Activated naive CD4-positive, alpha-beta T cell treated with anti-CD3 and anti-CD28 coated beads for 36 hours (primary cell): ENCODE data around the gene AKR1C1. TPM values are rescaled to one million over a fixed set of nuclear protein-coding genes. Genes with fewer than 3 reads are reported as not detected.
"Not testable (repeated sequence)": the region's sequence is repeated elsewhere in the genome, so short reads cannot be mapped to it uniquely, and the experiment has no call there.

ENCODE experiments used
- CTCF ChIA-PET: fragments of 350-600 bp; sonication (Branson Sonifier 250); formaldehyde crosslinking; loops from one replicate; lab custom pipeline; 2021; ENCODE audit warnings: antibody characterized with exemption; lab: Charles Lee
- DNase-seq: peaks from one replicate; pipeline ENCODE4 v3.0.0-alpha.2; 2020
- H3K27ac Mint-ChIP-seq: one replicate; pipeline ENCODE4 v1.8.0; 2021; ENCODE audit warnings: mild to moderate bottlenecking, mixed read lengths
- H3K27me3 Mint-ChIP-seq: one replicate; pipeline ENCODE4 v1.8.0; 2021; ENCODE audit warnings: low read depth, mixed read lengths
- H3K36me3 Mint-ChIP-seq: one replicate; pipeline ENCODE4 v1.8.0; 2021; ENCODE audit warnings: low read depth, mixed read lengths
- H3K4me1 Mint-ChIP-seq: one replicate; pipeline ENCODE4 v1.8.0; 2021; ENCODE audit warnings: low read depth, mixed read lengths
- H3K4me3 Mint-ChIP-seq: one replicate; pipeline ENCODE4 v1.8.0; 2021; ENCODE audit warnings: mild to moderate bottlenecking, moderate library complexity, mixed read lengths
- H3K9me3 Mint-ChIP-seq: one replicate; pipeline ENCODE4 v1.8.0; 2021; ENCODE audit warnings: mixed read lengths
- intact Hi-C: fragments of 100-400 bp; cut with micrococcal nuclease; formaldehyde crosslinking; loops from one replicate; pipeline ENCODE4 v1.15.1; 2023
- total RNA-seq, 2 experiments: library from RNA; stranded (reverse); gene quantifications; one replicate each; pipeline ENCODE4 v1.2.3, GENCODE V29; 2021

AKR1C1 gene
- total RNA-seq, 2 experiments from 2014 or later, result 0.41 to 1.1 TPM

DNA sequence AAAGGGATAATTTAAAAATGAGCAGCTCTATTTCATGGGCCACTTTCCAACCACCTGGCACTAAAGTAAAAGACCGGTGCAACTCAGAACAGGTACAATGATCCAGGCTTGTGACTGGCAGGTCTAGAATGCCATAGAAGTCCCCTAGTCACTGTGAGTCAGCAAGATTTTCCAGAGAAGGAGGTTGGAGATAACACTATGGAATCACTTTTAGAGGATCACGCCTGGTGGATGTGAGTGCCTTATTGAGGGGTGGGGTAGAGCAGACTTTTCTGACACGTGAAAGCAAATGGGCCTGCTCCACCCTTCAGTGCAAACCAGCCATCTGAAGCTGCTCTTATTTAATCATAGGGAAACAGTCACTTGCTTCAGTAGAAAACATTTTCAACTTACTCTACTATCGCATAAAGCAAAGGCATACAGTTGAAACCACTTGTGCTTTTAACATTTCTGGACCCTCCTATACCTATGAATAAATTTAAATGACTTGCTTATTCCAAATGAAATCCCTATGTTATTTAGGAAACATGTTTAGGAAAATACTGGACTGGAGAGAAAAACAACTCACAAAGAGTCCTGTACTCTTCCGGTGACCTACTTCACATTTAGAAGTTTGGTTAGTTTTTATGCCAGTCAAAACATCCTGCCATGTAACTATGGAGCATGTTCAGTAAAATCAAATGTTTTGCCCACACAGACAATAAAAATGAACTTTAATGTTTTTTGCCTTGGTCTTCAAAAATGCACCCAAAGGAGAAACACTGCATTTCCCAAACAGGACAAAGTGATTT is 21.5 kb upstream of the AKR1C1 start:
- CTCF ChIA-PET, result no interaction called here
- Mint-ChIP-seq H3K4me1 (no peaks in the 10 kb centered on the region), H3K27ac (no peak overlapping the region), H3K4me3 (no peak overlapping the region), H3K36me3 (no peaks in the 10 kb centered on the region), H3K9me3 (no peaks in the 10 kb centered on the region), H3K27me3 (no peaks in the 10 kb centered on the region)
- intact Hi-C loops, result no loop called here
- no peak for DNase-seq

GRCh38 chr10:4942931-4943330 is 20.3 kb upstream of the AKR1C1 start:
- H3K4me1 Mint-ChIP-seq, CTCF ChIA-PET, H3K36me3 Mint-ChIP-seq, DNase-seq, H3K27ac Mint-ChIP-seq, intact Hi-C loops, H3K27me3 Mint-ChIP-seq, H3K4me3 Mint-ChIP-seq, H3K9me3 Mint-ChIP-seq: not testable (repeated sequence)

GRCh38 chr10:4943416-4943815 is 19.8 kb upstream of the AKR1C1 start:
- H3K4me1 Mint-ChIP-seq, H3K36me3 Mint-ChIP-seq, H3K27ac Mint-ChIP-seq, H3K27me3 Mint-ChIP-seq, intact Hi-C loops, CTCF ChIA-PET, H3K9me3 Mint-ChIP-seq, DNase-seq, H3K4me3 Mint-ChIP-seq: not testable (repeated sequence)

DNA sequence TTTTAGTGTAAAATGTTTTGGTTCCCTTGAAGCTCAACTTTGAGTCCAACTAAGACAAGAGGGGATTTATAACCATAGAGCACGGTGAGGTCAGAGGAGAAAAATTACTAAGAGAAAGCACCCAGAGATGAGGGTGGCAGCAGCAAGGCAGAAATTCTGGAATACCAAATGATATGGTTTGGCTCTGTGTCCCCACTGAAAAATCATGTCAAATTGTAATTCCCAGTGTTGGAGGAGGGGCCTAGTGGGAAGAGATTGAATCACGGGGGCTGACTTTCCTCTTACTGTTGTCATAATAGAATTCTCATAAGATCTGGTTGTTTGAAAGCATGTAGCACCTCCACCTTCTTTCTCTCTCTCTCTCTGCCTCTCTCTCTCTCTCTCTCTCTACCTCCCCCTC is 19.4 kb upstream of the AKR1C1 start:
- no peak overlapping the region for H3K4me3 Mint-ChIP-seq
- DNase-seq, result no peak
- H3K27ac Mint-ChIP-seq, result no peak overlapping the region
- intact Hi-C loops, result no loop called here
- no peaks in the 10 kb centered on the region for H3K9me3 Mint-ChIP-seq
- H3K27me3 Mint-ChIP-seq, result no peaks in the 10 kb centered on the region
- no peaks in the 10 kb centered on the region for H3K4me1 Mint-ChIP-seq
- no peaks in the 10 kb centered on the region for H3K36me3 Mint-ChIP-seq
- CTCF ChIA-PET, result no interaction called here

DNA sequence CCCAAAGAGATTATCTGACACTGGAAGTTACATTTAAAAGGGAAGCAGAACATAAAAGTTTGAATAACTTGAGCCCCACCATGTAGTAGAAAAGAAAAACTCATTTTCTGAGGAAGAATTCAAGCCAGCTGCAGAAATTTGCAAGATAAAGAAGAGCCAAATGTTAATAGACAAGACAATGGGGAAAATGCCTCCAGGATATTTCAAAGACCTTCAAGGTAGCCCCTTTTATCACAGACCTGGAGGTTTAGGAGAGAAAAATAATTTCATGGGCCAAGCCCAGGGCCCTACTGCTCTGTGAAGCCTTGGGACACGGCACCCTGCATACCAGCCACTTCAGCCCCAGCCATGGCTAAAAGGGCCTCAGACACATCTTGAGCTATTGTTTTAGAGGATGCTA is 18.4 kb upstream of the AKR1C1 start:
- Mint-ChIP-seq H3K4me1 (no peaks in the 10 kb centered on the region), H3K9me3 (no peaks in the 10 kb centered on the region), H3K4me3 (no peak overlapping the region), H3K27ac (no peak overlapping the region), H3K27me3 (no peaks in the 10 kb centered on the region), H3K36me3 (no peaks in the 10 kb centered on the region)
- intact Hi-C loops, result no loop called here
- CTCF ChIA-PET, result no interaction called here
- DNase-seq, result no peak

DNA sequence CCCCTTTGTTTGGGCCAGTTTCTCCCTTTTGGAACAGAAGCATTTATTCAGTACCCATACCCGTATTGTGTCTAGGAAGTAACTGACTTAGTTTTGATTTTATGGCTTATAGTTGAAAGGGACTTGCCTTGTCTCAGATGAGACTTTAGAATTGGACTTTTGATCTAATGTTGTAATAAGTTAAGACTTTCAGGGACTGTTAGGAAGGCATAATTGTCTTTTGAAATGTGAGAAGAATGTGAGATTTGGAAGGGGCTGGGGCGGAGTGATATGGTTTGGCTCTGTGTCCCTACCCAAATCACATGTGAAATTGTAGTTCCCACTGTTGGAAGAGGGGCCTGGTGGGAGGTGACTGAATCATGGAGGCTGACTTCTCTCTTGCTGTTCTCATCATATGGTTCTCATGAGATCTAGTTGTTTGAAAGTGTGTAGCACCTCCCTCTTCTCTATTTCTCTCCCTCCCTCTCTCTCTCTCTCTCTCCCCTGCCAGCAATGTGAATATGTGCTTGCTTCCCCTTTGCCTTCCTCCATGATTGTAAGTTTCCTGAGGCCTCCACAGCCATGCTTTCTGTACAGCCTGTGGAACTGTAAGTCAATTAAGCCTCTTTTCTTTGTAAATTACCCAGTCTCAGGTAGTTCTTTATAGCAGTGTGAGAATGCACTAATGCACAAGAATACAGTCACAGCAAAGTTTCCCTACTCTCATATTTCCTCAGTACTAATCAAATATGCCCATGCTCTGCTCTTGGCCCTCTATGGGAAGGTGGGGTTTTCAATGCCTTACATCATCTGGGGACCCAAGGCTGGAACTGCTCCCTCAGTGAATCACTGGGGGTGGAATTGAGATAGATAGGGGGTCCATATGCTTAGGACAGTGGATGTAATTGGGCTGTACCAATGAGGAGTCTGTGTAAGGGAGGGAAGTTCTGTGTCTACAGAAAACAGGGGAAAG is 17.2 kb upstream of the AKR1C1 start:
- no peaks in the 10 kb centered on the region for H3K4me1 Mint-ChIP-seq
- H3K9me3 Mint-ChIP-seq, result no peaks in the 10 kb centered on the region
- CTCF ChIA-PET, result no interaction called here
- no peak overlapping the region for H3K4me3 Mint-ChIP-seq
- no peaks in the 10 kb centered on the region for H3K27me3 Mint-ChIP-seq
- H3K27ac Mint-ChIP-seq, result no peak overlapping the region
- intact Hi-C loops, result no loop called here
- DNase-seq, result no peak
- H3K36me3 Mint-ChIP-seq, result no peaks in the 10 kb centered on the region

- no peak for DNase-seq
- H3K36me3 Mint-ChIP-seq, result no peaks in the 10 kb centered on the region
- H3K4me1 Mint-ChIP-seq, result no peaks in the 10 kb centered on the region
- no peak overlapping the region for H3K4me3 Mint-ChIP-seq
- intact Hi-C loops, result no loop called here
- H3K9me3 Mint-ChIP-seq, result no peaks in the 10 kb centered on the region
- no peak overlapping the region for H3K27ac Mint-ChIP-seq
- CTCF ChIA-PET, result interaction anchor here (0.5 kb wide), 1 partner anchor 783 kb away, joined by 3 read pairs; no protein-coding TSS in a partner anchor
- H3K27me3 Mint-ChIP-seq, result no peaks in the 10 kb centered on the region
Observed at GRCh38 chr10:4947039-4947634, 16.1 kb upstream of the AKR1C1 start.

DNA sequence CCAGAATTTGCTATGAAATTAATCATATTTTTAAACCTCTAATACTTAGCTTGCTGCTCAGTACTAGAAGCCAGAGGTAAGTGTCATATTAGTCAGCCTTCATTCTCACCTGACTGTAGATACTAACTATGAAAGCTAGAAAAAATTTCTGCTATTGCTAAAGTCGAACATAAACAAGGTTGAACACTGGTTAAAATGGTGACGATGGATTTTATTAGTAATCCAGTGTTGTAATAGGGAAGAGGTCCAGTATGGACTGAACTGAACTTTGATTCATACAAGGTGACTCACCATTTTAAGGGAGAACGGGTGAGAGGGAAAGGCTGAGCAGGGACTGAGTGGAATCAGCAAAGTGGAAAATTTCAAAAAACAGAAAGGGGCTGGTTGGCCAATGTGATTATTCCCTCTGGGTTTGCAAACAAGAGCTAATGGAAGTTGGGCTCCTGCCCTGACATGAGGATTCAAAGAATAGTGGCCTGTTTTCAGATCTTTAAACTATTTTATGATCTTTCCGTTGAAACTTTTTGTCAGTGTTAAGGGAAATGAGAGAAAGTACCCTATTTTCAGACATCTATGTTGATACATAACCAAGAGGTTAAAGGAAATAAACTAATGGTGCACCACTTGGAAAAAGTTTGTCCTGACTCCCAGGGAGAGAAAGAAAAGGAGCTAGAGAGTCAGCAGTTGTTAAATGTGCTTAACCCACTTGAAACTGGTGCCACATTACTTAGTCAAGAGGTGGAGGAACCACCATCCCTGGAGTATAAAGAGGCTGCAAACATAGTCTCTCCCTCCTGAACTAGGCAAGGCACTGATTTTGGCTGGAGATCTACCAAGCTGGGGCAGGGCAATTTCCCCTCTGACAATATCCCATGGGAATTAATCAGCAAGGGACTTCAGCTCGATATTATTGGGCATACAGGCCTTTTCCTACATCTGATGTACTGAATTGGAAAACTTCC is 15.3 kb upstream of the AKR1C1 start:
- H3K27ac Mint-ChIP-seq, result no peak overlapping the region
- DNase-seq, result no peak
- H3K4me3 Mint-ChIP-seq, result no peak overlapping the region
- intact Hi-C loops, result no loop called here
- H3K4me1 Mint-ChIP-seq, result no peaks in the 10 kb centered on the region
- H3K9me3 Mint-ChIP-seq, result no peaks in the 10 kb centered on the region
- no peaks in the 10 kb centered on the region for H3K27me3 Mint-ChIP-seq
- CTCF ChIA-PET, result interaction anchor here (0.5 kb wide), 1 partner anchor 784 kb away, joined by 3 read pairs; no protein-coding TSS in a partner anchor
- H3K36me3 Mint-ChIP-seq, result no peaks in the 10 kb centered on the region

DNA sequence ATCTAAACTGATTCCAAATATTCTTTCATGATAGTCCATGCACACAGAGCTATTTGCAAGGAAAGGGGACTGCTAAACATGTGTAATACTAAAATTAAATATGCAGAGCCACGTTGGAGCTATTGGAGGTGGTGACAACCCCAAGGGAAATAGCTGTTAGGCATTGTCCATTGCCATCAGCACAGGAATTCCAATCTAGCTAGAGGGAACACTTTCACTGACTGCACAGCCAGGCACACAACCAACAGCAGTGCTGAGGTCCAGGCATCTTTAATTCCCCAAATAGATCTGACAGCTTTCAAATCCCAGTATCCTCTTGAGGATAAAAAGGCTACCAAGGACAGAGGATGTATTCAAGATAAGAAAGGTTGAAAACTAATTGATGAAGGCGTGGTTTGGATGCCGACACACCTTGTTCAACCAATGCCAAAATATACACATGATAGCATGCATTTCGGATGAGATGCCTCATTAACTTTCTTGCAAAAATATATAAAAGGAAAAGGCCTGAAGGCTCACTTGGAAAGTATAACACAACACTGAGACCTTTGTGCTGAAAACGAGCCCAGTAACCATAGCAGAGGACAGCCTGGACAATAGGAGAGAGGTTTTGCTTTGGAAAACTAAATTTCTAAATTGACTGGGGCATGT is 11.6 kb upstream of the AKR1C1 start:
- H3K4me3 Mint-ChIP-seq, intact Hi-C loops, H3K9me3 Mint-ChIP-seq, H3K4me1 Mint-ChIP-seq, DNase-seq, H3K27ac Mint-ChIP-seq, H3K27me3 Mint-ChIP-seq, H3K36me3 Mint-ChIP-seq: not testable (repeated sequence)
- CTCF ChIA-PET, result interaction anchor here (1.1 kb wide), 1 partner anchor 137 kb away, joined by 3 read pairs; no protein-coding TSS in a partner anchor

DNA sequence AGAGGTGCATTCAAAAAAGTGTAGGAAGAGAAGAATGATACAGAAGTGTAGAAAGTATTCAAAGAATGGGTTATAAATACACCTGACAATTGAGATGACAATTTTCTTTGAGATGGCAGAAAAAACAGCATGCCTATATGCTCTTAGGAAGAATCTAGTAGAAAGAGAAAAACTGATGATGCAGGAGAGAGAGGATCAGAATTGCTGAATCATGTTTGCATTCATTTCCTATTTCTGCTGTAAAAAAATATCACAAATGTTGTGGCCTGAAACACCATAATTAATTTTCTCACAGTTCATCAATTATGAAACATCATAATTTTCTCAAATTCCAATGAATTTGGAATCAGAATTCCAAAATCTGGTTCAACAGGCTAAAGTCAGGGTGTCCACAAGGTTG is 9.8 kb upstream of the AKR1C1 start:
- Mint-ChIP-seq H3K4me3 (no peak overlapping the region), H3K27ac (no peak overlapping the region), H3K36me3 (no peaks in the 10 kb centered on the region), H3K9me3 (no peaks in the 10 kb centered on the region), H3K4me1 (no peaks in the 10 kb centered on the region), H3K27me3 (no peaks in the 10 kb centered on the region)
- intact Hi-C loops, result no loop called here
- DNase-seq, result no peak
- CTCF ChIA-PET, result no interaction called here

DNA sequence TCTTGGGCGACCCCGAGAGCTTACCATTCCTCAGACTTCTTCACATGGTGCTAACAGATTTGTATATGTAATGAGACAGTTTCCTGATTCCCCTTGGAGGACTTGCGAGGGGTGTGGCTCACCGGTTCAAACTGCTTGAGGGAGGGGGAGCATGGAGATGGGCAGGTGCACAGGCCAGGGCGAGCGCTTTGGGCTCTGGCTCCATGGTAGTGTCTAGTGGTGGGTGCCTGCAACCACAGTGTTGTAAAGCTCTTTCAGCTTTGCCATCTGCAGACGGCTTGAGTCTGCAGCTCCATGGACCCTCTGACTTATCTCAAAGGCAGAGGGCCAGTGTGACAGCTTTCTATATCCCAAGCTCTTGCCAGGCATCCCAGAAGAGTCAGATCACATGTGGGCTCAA is 7.1 kb upstream of the AKR1C1 start:
- DNase-seq, H3K27me3 Mint-ChIP-seq, H3K27ac Mint-ChIP-seq, H3K36me3 Mint-ChIP-seq, intact Hi-C loops, H3K4me1 Mint-ChIP-seq, H3K9me3 Mint-ChIP-seq, CTCF ChIA-PET, H3K4me3 Mint-ChIP-seq: not testable (repeated sequence)
